Keratinocyte (primary cell): ENCODE measurements around the gene SNX21. TPM values are rescaled to one million over a fixed set of nuclear protein-coding genes. Genes with fewer than 3 reads are reported as not detected.
A peak's percentile ranks its signal among the peaks of the same experiment; 100 is the strongest.

Source experiments
- DNase-seq: peaks from one replicate; pipeline ENCODE4 v3.0.0-alpha.2; 2011; ENCODE audit warnings: low read depth, missing footprints, low spot score
- FAIRE-seq: peaks from 2 replicates; lab custom pipeline; 2011; peaks lifted over from hg19 to GRCh38; lab: Jason Lieb, UNC
- H2AFZ ChIP-seq: 2 replicates; pipeline ENCODE4 v1.6.0; 2012; ENCODE audit warnings: low read length, control low read depth, inconsistent platforms; ENCODE audit not compliant: control insufficient read depth
- H3K27ac ChIP-seq: 2 replicates; pipeline ENCODE4 v1.5.1; 2011; ENCODE audit warnings: low read length; ENCODE audit not compliant: control insufficient read depth, insufficient read depth
- H3K27me3 ChIP-seq: 3 replicates; pipeline ENCODE4 v1.6.0; 2011; ENCODE audit warnings: low read length; ENCODE audit not compliant: control insufficient read depth, insufficient read depth; ENCODE audit errors: extremely low read depth
- H3K36me3 ChIP-seq, 2 experiments: 2 replicates in 1 of 2; 3 replicates in 1 of 2; pipeline ENCODE4 v1.5.1; 2011; ENCODE audit warnings: low read length in 2 of 2, mild to moderate bottlenecking in 1 of 2; ENCODE audit not compliant: control insufficient read depth in 2 of 2, insufficient read depth in 2 of 2; ENCODE audit errors: extremely low read depth in 1 of 2
- H3K4me1 ChIP-seq: 3 replicates; pipeline ENCODE4 v1.5.1; 2011; ENCODE audit warnings: low read length; ENCODE audit not compliant: control insufficient read depth, insufficient read depth; ENCODE audit errors: extremely low read depth
- H3K4me2 ChIP-seq: 3 replicates; pipeline ENCODE4 v1.6.0; 2011; ENCODE audit warnings: low read depth, low read length; ENCODE audit not compliant: control insufficient read depth, insufficient read depth; ENCODE audit errors: extremely low read depth
- H3K4me3 ChIP-seq, 3 experiments: fragments of 200-600 bp in 1 of 3; sonication (generic) in 1 of 3; 2 replicates in 2 of 3; 3 replicates in 1 of 3; pipeline ENCODE4 v1.5.1; 2011 to 2016; ENCODE audit warnings: low read length in 3 of 3, mild to moderate bottlenecking in 3 of 3, control low read depth in 2 of 3, inconsistent platforms in 1 of 3, low read depth in 1 of 3, mixed read lengths in 1 of 3, mixed run types in 1 of 3, moderate library complexity in 1 of 3; ENCODE audit not compliant: control insufficient read depth in 2 of 3, insufficient read depth in 2 of 3; ENCODE audit errors: extremely low read depth in 1 of 3
- H3K79me2 ChIP-seq: 2 replicates; pipeline ENCODE4 v1.6.0; 2012; ENCODE audit warnings: low read length; ENCODE audit not compliant: control insufficient read depth, insufficient read depth
- H3K9ac ChIP-seq: 3 replicates; pipeline ENCODE4 v1.6.0; 2011; ENCODE audit warnings: low read length; ENCODE audit not compliant: control insufficient read depth, insufficient read depth; ENCODE audit errors: extremely low read depth
- H3K9me1 ChIP-seq: 3 replicates; pipeline ENCODE4 v1.6.0; 2011; ENCODE audit warnings: low read length; ENCODE audit not compliant: control insufficient read depth, insufficient read depth; ENCODE audit errors: extremely low read depth
- H3K9me3 ChIP-seq: 2 replicates; pipeline ENCODE4 v1.5.1; 2012; ENCODE audit warnings: low read depth, low read length; ENCODE audit not compliant: control insufficient read depth
- H4K20me1 ChIP-seq: 3 replicates; pipeline ENCODE4 v1.6.0; 2011; ENCODE audit warnings: low read length; ENCODE audit not compliant: control insufficient read depth, insufficient read depth; ENCODE audit errors: extremely low read depth
- CTCF ChIP-seq, 3 experiments: IDR thresholded peaks in 1 of 3; conservative IDR thresholded peaks in 1 of 3; optimal IDR thresholded peaks in 1 of 3; 2 replicates in 2 of 3; 3 replicates in 1 of 3; pipeline versions ENCODE3 to v1.5.1; 2011; ENCODE audit warnings: low read length in 3 of 3, mild to moderate bottlenecking in 3 of 3, moderate library complexity in 2 of 3, control low read depth in 1 of 3, inconsistent platforms in 1 of 3; ENCODE audit not compliant: insufficient read depth in 2 of 3; ENCODE audit errors: extremely low read depth in 1 of 3
- EZH2 ChIP-seq: IDR thresholded peaks from one replicate; pipeline ENCODE4 v1.6.1; 2012; ENCODE audit warnings: inconsistent platforms, mild to moderate bottlenecking, low read length, moderate library complexity
- dilution Hi-C: fragments of 300-500 bp; cut with MboI; formaldehyde crosslinking; loops from one replicate; pipeline ENCODE4 v1.7.0; 2020; ENCODE audit warnings: low sequenced_read_pairs; ENCODE audit not compliant: extremely low pct_ligation_motif_present
- polyA plus RNA-seq, 5 experiments: library from polyadenylated mRNA; depleted of rRNA in 3 of 5; stranded (reverse) in 3 of 5; stranded (forward) in 1 of 5; unstranded in 1 of 5; fragments of >200 nt; gene quantifications; 1 replicate in 1 of 5; 2 replicates in 3 of 5; 3 replicates in 1 of 5; pipeline versions ENCODE4 v1.2.1 to v1.2.3, GENCODE V29; 2011 to 2012; ENCODE audit warnings: missing spikeins in 2 of 5, low read depth in 1 of 5, low replicate concordance in 1 of 5

The SNX21 gene
- polyA plus RNA-seq, 1 donor (not counting 4 experiments of a cell fraction or from before 2014, with no cell fraction given): 5.2 TPM

DNA sequence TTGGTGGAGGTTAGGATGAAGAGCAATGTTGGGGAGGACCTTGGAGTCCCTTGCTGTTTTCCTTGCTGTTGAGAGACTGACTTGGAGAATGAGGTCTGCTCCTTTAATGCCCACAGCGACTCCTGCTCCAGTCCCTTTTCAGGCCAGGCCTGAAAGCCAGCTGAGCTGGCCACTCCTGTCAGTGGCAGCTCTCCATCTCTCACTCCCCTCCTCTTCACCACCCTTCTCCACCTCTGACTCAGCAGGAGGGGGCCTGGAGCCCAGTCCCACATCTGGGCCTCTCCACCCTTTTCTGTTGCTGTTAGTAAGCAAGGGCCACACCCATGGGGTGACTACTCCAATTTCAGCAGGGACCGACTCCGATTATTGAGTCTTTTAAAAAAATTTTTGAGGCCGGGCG lies 2.2 kb downstream of the SNX21 start:
- TF ChIP-seq CTCF (optimal IDR thresholded peaks at IDR 0.05 in 1 of 3, IDR thresholded peaks at IDR 0.05 in 1 of 3, conservative IDR thresholded peaks at IDR 0.05 in 1 of 3; ENCODE audit: extremely low read depth in 1 of 3, insufficient read depth in 2 of 3, low read length in 3 of 3) (no peak), EZH2 (no peak)
- Histone ChIP-seq H3K27ac (no peak overlapping the region), H3K9me1 (peaks cover 2% of the 10 kb centered on the region), H3K9me3 (no peaks in the 10 kb centered on the region), H3K27me3 (no peaks in the 10 kb centered on the region), H3K4me1 (peaks cover 24% of the 10 kb centered on the region), H4K20me1 (no peaks in the 10 kb centered on the region), H3K4me2 (peak overlapping the region; percentile 86), H3K9ac (no peak overlapping the region), H2AFZ (no peak overlapping the region), H3K36me3 (peaks cover 0 to 1% of the 10 kb centered on the region in 2 experiments), H3K4me3 (no peak overlapping the region), H3K79me2 (no peaks in the 10 kb centered on the region)
- no peak for DNase-seq
- FAIRE-seq: no peak
- dilution Hi-C loops: no loop called here

- Histone ChIP-seq H3K4me2 (no peak overlapping the region), H2AFZ (no peak overlapping the region), H3K27me3 (no peaks in the 10 kb centered on the region), H3K9me3 (no peaks in the 10 kb centered on the region), H3K9ac (no peak overlapping the region), H3K4me3 (no peak overlapping the region), H3K9me1 (peaks cover 2% of the 10 kb centered on the region), H3K27ac (no peak overlapping the region), H3K36me3 (peaks cover 3% of the 10 kb centered on the region in 2 experiments), H3K79me2 (no peaks in the 10 kb centered on the region), H3K4me1 (peaks cover 24% of the 10 kb centered on the region), H4K20me1 (no peaks in the 10 kb centered on the region)
- dilution Hi-C loops: no loop called here
- FAIRE-seq: no peak
- DNase-seq: no peak
- TF ChIP-seq CTCF (optimal IDR thresholded peaks at IDR 0.05 in 1 of 3, IDR thresholded peaks at IDR 0.05 in 1 of 3, conservative IDR thresholded peaks at IDR 0.05 in 1 of 3; ENCODE audit: extremely low read depth in 1 of 3, insufficient read depth in 2 of 3, low read length in 3 of 3): no peak
- TF ChIP-seq EZH2: no peak
Measured at GRCh38 chr20:45836841-45837240, 3.2 kb downstream of the SNX21 start.
